Neutrophil (primary cell): ENCODE data around the gene C1S.

ENCODE experiments used
- H3K27ac ChIP-seq: fragments of 200-600 bp; sonication (generic); 2 replicates; pipeline ENCODE4 v1.5.1; 2016; ENCODE audit warnings: mild to moderate bottlenecking, moderate library complexity
- H3K27me3 ChIP-seq: fragments of 200-600 bp; sonication (generic); 2 replicates; pipeline ENCODE4 v1.6.0; 2016; ENCODE audit warnings: mild to moderate bottlenecking
- H3K36me3 ChIP-seq: fragments of 200-600 bp; sonication (generic); 2 replicates; pipeline ENCODE4 v1.5.1; 2017
- H3K4me1 ChIP-seq, 2 experiments: fragments of 200-600 bp in 1 of 2; sonication (generic) in 1 of 2; 1 replicate in 1 of 2; 2 replicates in 1 of 2; pipeline versions ENCODE4 v1.5.1 to v1.6.1; 2013 to 2016; ENCODE audit warnings: low read depth in 1 of 2, low read length in 1 of 2, mild to moderate bottlenecking in 1 of 2, moderate library complexity in 1 of 2; ENCODE audit not compliant: control insufficient read depth in 1 of 2, insufficient read depth in 1 of 2
- H3K4me3 ChIP-seq, 2 experiments: fragments of 200-600 bp in 1 of 2; sonication (generic) in 1 of 2; 1 replicate in 1 of 2; 2 replicates in 1 of 2; pipeline ENCODE4 v1.5.1; 2013 to 2016; ENCODE audit warnings: low read depth in 1 of 2, low read length in 1 of 2, mild to moderate bottlenecking in 1 of 2, moderate library complexity in 1 of 2
- H3K9me3 ChIP-seq: fragments of 200-600 bp; sonication (generic); 2 replicates; pipeline ENCODE4 v1.5.1; 2016
- TF ChIP-seq, protein P1 (sequence below): fragments of 200-600 bp; sonication (generic); IDR thresholded peaks from 2 replicates; pipeline ENCODE4 v1.5.1; 2016; ENCODE audit warnings: antibody characterized with exemption

C1S gene

DNA sequence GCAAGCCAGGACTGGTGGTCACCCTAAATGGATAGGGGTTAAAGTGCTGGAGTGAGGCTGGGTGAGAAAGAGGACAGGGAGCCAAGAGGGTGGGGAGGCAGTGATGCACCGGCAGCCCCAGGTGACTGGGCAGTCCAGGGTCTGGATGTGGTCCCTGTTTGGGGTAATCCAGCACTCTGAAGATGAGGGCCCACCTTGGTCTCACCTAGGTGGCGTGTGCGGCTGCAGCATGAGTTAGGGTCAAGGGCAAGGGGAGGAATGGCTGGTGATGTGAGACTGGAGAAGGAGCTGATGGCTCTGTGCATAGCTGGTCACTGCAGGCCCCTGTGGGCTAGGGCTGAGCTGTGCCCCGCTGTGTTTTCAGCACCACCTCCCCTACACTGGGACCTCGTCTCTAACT is 50.1 kb downstream of the C1S start:
- H3K4me3 ChIP-seq = no peak overlapping the region

DNA sequence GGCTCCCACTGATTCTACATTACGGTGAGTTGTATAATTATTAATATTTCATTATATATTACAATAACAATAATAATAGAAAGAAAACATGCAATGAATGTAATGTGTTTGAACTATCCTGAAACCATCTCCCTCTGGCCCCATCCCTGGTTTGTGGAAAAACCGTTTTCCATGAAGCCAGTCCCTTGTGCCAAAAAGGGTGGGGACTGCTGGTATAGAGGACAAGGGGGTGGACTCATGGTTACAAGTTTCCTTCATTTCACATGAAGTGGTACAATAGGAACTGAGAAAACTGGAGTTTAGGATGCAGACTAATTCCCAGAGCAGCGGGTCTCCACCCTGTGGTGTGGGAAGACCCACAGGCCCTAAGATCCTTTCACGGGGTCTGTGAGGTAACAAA is 51.5 kb downstream of the C1S start:
- Histone ChIP-seq H3K27ac (no peak overlapping the region), H3K4me1 (peaks cover 40 to 42% of the 10 kb centered on the region in 2 experiments), H3K36me3 (peaks cover 29% of the 10 kb centered on the region), H3K9me3 (no peaks in the 10 kb centered on the region), H3K27me3 (no peaks in the 10 kb centered on the region), H3K4me3 (no peak overlapping the region)
- TF ChIP-seq, protein P1, sequence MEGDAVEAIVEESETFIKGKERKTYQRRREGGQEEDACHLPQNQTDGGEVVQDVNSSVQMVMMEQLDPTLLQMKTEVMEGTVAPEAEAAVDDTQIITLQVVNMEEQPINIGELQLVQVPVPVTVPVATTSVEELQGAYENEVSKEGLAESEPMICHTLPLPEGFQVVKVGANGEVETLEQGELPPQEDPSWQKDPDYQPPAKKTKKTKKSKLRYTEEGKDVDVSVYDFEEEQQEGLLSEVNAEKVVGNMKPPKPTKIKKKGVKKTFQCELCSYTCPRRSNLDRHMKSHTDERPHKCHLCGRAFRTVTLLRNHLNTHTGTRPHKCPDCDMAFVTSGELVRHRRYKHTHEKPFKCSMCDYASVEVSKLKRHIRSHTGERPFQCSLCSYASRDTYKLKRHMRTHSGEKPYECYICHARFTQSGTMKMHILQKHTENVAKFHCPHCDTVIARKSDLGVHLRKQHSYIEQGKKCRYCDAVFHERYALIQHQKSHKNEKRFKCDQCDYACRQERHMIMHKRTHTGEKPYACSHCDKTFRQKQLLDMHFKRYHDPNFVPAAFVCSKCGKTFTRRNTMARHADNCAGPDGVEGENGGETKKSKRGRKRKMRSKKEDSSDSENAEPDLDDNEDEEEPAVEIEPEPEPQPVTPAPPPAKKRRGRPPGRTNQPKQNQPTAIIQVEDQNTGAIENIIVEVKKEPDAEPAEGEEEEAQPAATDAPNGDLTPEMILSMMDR = no peak

More for the DNA sequence above, 50.1 kb downstream of the C1S start:
- TF ChIP-seq, protein P1 = no peak
- Histone ChIP-seq H3K27ac (no peak overlapping the region), H3K36me3 (peaks cover 16% of the 10 kb centered on the region), H3K4me1 (peaks cover 51 to 55% of the 10 kb centered on the region in 2 experiments), H3K9me3 (no peaks in the 10 kb centered on the region), H3K27me3 (no peaks in the 10 kb centered on the region)

DNA sequence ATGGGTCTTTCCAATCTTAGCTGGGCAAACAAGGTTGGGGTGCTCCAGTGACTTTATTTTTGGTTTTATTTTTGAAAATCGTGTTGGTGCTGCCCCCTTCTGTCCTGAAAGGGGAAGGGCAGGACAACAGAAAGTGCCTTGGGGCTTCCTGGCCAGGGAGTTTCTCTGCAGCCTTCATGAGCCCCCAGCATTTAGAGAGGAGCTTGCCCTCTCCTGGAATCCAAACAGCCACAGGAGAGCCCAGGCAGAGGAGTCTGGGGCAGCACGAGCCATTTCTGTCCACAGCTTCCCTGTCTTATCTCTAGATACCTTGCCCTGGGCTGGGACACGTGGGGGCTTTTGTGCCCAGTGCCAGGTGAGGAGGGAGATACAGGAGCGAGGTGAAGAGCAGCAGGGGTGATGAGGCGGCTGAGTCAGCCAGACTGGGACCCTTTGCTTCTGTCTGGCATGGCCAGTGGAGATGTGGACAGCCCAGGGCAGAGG is 52.9 kb downstream of the C1S start:
- Histone ChIP-seq H3K27me3 (no peaks in the 10 kb centered on the region), H3K9me3 (no peaks in the 10 kb centered on the region)
- TF ChIP-seq, protein P1 = peak; percentile 91

DNA sequence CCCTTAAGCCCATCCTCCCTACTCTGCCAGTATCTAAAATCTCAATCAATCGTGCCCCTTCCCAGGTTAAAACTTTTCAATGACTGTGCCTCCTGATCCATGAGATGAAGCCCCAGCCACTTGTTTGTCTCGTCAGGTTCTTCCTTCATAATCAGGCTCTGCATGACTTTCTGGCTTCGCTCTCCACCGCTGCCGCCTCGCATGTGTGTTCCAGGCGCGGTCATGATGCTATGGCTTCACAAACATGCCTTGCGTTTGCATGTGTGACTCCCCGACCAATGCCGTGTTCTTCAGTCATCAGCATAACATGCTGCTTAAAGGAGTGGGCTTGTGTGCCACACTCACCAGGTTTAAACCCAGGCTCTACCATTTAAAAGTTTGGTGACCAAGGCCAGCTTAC is 53.5 kb downstream of the C1S start:
- H3K36me3 ChIP-seq = peaks cover 46% of the 10 kb centered on the region
- TF ChIP-seq, protein P1 = no peak
- H3K9me3 ChIP-seq = no peaks in the 10 kb centered on the region
- H3K27ac ChIP-seq = no peak overlapping the region
- peaks cover 27 to 29% of the 10 kb centered on the region in 2 experiments for H3K4me1 ChIP-seq
- H3K4me3 ChIP-seq = no peak overlapping the region
- H3K27me3 ChIP-seq = no peaks in the 10 kb centered on the region

More for the DNA sequence above, 52.9 kb downstream of the C1S start:
- peaks cover 43% of the 10 kb centered on the region for H3K36me3 ChIP-seq
- H3K4me1 ChIP-seq = peaks cover 27 to 29% of the 10 kb centered on the region in 2 experiments
- H3K4me3 ChIP-seq = no peak overlapping the region
- H3K27ac ChIP-seq = no peak overlapping the region

DNA sequence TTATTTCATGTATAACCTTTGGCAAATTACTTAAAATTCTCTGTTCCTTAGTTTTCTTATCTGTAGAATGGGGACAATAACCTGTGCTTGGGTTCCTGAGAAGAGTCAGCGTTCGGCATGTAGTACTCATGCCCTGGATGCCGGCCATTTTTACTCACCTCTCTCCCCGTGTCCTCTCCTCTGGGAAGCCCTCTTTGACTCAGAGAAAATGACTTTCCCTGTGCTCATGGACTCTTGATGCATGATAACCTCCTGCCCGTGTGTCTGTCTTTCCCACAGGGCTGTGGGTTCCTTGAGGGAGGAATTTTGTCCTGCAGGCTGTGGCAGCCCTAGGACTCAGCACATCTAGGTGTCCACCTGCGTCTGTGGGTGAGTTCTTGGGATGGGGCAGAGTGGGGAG is 54.3 kb downstream of the C1S start:
- Histone ChIP-seq H3K27me3 (no peaks in the 10 kb centered on the region), H3K4me1 (peaks cover 19 to 22% of the 10 kb centered on the region in 2 experiments), H3K27ac (no peak overlapping the region), H3K9me3 (no peaks in the 10 kb centered on the region), H3K36me3 (peaks cover 53% of the 10 kb centered on the region), H3K4me3 (no peak overlapping the region)
- TF ChIP-seq, protein P1 = no peak
